Measurements from ENCODE around the gene KIF1A.

DNA sequence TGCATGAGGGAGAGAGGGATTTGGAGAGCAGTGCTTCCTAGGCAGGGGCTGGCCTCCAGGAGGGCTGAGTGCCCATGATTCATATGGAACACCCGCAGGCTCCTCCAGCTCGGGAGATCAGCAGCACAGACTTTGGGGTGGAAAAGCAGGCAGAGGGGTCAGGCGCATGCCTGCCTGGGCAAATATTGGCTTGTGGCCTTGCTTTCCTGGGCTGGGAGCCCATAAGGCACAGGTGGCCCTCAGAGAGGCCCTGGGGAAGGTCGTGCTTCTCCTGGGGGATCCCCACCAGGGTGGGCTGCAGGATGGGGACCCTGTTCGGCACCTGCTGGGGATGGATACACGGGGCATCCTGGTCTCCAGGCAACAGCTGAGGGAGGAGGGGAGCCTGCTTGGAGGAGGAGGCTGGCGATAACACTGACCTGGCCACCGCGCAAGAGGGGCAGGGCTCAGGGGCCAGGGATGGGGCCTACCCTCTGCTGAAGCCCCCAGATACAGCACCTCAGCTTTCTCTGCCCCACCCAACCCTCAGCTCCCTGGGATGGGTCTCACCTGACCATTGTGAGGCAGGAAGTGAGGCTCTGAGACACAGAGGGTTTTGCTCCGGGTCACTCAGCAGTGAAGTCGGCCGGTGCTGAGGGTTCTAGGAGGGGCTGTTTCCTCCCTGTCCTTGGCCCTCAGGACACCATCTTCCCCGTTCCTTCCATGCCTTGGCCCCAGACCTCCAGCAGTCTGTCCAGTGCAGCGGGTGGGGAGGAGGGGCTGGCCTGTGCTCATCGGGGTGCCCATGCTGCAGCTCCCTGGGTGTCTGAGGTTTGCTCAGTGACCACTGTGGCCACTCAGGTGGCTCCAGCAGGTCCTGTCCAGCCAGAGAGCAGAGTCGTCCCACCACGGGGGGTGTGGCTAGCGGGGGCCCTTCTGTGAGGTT lies 116.3 kb downstream of the KIF1A start:
- TF ChIP-seq, protein P1, sequence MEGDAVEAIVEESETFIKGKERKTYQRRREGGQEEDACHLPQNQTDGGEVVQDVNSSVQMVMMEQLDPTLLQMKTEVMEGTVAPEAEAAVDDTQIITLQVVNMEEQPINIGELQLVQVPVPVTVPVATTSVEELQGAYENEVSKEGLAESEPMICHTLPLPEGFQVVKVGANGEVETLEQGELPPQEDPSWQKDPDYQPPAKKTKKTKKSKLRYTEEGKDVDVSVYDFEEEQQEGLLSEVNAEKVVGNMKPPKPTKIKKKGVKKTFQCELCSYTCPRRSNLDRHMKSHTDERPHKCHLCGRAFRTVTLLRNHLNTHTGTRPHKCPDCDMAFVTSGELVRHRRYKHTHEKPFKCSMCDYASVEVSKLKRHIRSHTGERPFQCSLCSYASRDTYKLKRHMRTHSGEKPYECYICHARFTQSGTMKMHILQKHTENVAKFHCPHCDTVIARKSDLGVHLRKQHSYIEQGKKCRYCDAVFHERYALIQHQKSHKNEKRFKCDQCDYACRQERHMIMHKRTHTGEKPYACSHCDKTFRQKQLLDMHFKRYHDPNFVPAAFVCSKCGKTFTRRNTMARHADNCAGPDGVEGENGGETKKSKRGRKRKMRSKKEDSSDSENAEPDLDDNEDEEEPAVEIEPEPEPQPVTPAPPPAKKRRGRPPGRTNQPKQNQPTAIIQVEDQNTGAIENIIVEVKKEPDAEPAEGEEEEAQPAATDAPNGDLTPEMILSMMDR (conservative IDR thresholded peaks at IDR 0.05; ENCODE audit: low read length): no peak
- TF ChIP-seq EZH2phosphoT487 (IDR thresholded peaks at IDR 0.05; ENCODE audit: borderline replicate concordance): no peak
